CD4-positive, alpha-beta T cell treated with Interleukin-17A for 1 hour (primary cell): ENCODE data around the gene ENTREP1.
"Not testable (repeated sequence)": the region's sequence is repeated elsewhere in the genome, so short reads cannot be mapped to it uniquely, and the experiment has no call there.

ENCODE experiments used
- DNase-seq: peaks from one replicate; pipeline ENCODE4 v3.0.0-alpha.2; 2020

Gene ENTREP1

GRCh38 chr9:69377291-69377690 is 52.3 kb downstream of the ENTREP1 start:
- DNase-seq: no peak

DNA sequence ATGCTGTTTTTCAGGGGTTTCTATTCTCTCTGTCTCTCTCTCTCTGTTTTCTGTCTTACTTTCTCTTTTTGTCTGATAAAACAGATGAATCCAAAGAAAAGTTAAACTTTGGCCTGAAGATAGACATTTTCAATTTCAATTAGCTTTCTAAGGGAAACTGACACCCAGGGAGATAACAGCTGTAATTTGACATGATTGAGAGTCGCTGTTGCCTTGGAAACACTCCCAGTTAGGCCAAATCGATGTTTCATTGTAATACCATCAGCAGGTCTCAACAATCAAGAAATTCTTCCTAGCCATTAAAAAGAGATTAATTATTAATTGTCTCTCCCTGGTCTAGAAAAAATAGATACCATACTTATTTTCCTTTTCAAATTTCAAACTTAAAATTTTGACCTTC is 53.0 kb downstream of the ENTREP1 start:
- no peak for DNase-seq

GRCh38 chr9:69379270-69379982 is 54.4 kb downstream of the ENTREP1 start:
- no peak for DNase-seq

DNA sequence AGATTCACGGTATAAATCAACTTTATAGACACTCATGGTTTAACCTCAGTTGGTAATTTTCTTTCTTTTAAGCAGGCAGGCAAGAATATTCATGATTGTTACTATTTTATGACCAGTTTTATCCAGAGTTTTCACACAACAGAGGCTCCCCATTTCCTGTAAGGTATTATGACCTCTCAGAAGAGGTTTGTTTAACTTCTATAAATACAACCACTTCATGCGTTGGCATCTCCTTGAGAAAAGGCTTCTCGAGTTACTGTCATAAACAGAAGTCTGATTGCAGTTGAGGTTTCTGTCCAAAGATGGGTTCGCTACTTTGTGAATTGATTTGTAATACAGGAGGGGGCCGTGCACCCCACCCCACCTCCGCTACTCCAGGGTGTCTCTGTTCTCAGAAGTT is 55.3 kb downstream of the ENTREP1 start:
- no peak for DNase-seq

DNA sequence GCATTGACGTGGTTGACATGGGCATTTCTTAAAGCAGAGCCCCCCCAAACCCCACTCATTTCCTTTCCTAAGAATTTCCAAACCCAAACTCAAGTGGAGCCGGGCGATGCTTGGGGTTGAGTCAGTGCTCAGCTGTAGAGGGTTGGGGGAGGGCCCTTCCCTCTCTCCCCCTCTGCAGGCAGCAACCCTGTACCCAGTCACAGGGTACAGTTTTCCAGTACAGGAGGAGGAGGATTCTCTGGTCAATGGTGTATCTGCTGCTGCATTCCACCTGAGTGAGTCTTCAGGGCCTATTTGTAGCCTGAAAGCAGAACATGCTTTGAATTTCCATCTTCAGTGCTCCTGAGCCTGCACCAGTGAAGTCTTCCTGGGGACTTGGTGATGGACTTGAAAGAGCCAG is 55.8 kb downstream of the ENTREP1 start:
- DNase-seq: no peak

DNA sequence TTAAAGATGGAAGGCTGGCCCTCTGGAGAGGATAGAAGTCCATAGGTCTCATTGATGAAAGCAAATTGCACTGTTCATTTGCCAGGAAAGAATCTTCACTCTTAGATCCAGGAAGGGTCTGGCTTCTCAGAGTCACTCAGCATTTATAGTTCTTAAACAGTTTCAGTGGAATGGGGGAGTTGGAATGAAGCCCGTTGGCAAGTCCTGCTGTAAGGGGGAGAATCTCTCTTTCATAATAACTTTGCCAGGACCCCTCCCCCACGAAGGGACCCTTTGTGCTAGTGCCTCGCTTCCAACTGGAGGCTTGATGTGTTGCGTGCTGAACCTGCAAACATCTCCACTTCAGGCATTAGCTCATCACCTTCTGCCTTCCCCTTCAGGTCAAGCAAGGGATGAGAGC is 57.1 kb downstream of the ENTREP1 start:
- no peak for DNase-seq

- no peak for DNase-seq
Observed at GRCh38 chr9:69385581-69386033, 60.6 kb downstream of the ENTREP1 start.

DNA sequence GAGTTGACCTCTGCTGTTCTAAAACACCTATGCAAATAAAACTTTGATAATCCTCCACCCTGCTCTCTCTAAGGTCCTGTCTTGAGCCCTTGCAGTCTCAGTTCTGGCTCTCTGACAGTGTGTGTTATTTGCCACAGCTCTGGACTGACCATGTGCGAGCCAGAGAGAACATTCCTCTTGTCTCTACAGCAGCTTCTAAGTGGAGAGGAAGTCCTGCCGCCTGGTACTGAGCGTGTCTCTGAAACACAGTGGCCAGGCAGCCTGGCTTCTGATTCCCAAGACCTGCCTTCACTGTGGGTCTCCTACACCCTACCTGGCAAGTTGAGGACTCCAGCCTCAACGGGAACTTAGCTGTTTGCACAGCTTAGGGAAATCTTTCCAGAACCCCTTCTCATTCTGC is 61.6 kb downstream of the ENTREP1 start:
- no peak for DNase-seq

DNA sequence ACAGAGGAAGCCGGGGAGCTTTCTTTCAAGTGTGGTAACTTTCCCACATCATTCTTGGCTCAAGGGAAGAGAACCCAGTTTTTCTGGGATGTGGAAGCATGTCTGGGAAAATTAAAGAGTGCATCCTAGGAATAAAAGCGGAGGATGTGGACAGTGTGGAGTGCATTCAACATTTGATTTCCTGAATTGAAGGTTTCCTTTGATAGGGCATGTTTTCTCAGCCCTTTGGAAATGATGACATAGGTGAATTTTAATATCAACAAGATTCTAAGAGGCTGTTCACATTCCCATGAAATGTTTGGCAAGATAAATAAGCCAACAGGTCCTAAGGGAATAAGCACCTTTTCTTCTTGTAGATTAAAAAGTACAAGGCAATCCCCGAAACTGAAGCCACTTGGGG is 63.6 kb downstream of the ENTREP1 start:
- DNase-seq: no peak

DNA sequence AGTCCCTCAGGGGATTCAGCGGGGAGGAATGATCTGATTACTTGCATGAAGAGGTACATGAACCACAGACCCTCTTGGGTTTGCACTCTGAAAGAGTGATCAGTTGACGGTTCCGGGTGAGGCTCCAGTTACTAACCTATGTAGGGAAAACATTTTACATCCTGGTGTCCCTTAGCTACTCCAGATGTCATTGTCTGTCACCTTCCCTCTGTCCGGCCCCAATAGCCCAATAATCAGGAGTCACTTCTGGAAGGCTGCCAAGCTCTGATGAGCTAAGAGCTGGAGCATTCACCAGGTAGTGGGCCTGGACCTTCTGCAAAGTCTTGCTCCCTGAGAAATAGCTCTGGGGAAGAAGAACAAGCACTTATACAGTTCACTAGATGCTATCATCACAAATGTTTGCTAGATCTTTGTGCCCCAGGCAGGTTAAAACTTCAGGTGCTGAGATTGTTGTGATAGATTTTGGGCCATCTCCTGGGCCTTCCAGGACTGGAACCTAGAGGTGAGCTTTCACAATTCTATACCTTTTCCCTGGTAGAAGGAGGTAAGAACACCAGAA is 64.5 kb downstream of the ENTREP1 start:
- no peak for DNase-seq

DNA sequence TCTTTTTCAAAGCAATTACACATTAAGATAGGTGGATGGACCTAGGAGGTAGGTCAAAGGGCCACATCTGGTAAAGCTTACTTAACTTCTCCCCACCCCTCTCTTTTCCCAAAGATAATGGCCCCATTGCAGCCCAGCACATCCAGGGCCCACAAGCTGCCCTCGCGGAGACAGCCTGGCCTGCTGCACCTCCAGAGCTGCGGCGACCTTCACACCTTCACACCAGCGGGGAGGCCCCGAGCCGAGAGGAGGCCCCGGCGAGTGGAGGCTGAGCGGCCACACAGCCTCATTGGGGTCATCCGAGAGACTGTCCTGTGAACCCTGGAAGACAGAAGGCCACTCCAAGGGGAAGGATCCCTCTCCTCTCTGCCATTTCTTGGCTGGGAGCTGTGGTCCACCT is 66.5 kb downstream of the ENTREP1 start:
- no peak for DNase-seq

- DNase-seq: no peak
Observed at GRCh38 chr9:69391946-69392345, 66.9 kb downstream of the ENTREP1 start.

- no peak for DNase-seq
Observed at GRCh38 chr9:69392826-69393225, 67.8 kb downstream of the ENTREP1 start.

- DNase-seq: no peak
Observed at GRCh38 chr9:69393425-69393824, 68.4 kb downstream of the ENTREP1 start.

GRCh38 chr9:69395718-69396117 is 70.7 kb downstream of the ENTREP1 start:
- no peak for DNase-seq

DNA sequence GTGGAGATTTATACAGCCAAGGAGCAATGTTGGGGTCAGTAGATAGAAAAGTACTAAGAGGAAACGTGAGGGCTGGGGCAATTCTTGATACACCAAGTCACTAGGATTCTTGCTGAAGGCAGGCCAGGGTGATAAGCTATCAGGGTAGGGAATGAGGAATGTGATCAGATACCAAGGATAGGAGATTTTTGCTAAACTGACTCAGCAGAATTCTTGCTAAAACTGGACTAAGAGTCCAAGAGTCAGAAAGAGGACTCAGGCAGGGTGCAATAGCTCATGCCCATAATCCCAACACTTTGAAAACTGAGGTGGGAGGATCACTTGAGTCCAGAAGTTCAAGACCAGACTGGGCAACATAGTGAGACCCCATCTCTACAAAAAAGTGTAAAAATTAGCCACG is 71.7 kb downstream of the ENTREP1 start:
- DNase-seq: no peak

- DNase-seq: no peak
Observed at GRCh38 chr9:69397384-69398214, 72.6 kb downstream of the ENTREP1 start.

GRCh38 chr9:69400470-69400869 is 75.5 kb downstream of the ENTREP1 start:
- DNase-seq: no peak

- DNase-seq: not testable (repeated sequence)
Observed at GRCh38 chr9:69409936-69410335, 84.9 kb downstream of the ENTREP1 start.

DNA sequence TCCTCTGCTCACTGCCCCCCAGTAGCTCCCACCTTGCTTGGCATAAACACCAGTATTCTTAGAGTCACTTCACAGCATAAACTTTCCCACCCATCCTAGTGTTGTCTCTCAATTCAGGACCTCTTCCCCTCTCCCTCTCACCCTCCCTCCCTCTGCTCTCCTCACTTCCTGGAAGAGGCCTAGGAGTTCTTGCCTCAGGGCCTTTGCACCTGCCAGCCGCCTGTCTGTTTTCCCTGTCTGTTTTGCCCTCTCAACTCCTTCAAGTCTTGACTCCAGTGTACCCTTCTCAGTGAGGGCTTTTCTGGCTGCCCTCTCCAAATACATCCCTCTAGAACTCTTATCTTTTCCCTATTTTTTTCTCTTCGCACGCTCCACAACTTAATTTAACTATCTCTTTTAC is 86.2 kb downstream of the ENTREP1 start:
- DNase-seq: no peak

DNA sequence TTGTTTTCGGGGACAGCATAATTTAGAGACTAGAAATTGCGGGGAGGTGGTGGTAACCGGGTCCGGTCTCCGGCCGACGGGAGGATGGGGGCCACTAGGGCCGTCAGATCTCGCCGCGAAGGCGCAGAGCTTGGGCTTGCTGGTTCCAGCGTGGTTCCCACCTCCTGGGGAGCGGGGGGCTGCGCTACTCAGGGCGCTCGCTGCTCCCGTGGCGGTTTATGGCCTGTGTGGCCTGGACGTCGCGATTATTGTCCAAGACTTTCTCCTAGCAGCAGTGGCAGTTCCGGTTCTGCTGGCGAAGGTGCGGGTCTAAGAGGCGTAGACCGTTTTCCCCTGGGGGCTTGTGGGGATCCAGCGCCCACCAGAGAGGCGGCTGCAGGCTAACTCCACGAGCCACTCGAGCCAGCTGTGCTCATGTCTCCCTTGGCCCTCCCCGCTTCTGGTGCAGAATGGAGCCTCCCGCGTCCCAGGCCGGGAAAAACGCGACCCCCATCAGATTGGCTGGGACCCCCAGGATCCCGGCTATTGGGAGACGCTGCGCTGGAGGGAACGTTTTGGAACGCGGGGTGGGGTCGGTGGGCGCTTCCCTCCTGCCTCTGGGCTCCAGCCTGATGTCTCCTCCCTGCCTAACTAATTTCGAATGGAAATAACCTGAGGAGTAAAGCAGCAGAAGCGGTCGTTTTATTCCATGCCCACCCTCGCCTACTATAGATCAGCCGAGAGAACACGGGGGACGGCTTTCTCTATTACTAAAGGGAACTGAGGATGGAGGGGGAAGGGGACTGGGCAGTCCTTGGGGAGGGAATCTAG is 87.1 kb downstream of the ENTREP1 start:
- no peak for DNase-seq

- no peak for DNase-seq
Observed at GRCh38 chr9:69412741-69413150, 87.7 kb downstream of the ENTREP1 start.

DNA sequence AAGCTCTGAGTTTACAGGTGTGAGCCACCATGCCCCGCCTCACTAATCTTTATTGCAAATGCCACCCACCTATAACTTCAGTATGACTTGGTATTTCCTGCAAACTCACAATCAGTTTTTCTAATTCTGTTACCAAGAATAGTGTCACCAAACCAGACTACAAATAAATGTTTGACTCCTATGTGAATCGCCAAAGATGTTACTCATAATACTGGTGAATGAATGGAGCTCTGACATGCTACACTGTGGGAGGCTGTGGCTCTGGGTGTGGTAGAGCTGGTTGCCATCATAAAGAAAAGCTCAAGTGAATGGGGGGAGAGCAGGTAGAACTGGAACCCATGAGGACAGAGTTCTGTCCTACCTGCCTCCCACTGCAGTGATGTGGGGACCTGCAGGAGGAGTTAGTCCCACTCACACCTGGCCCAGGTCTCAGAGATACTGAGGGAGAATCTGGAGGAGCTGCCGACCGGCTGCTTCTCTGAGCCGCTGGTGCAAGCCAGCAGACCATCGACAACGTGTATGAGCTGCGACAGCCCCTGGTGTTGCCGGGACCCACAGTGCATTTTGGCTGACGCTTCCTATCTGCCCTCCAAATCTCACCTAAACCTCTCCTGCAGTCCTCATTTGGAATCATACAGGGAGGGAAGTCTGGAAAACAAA is 95.7 kb downstream of the ENTREP1 start:
- DNase-seq: no peak
